HG03521 (cell line): ENCODE measurements around the gene NCK2.

Experiments
- ATAC-seq: cut with Tn5 transposase; IDR thresholded peaks from one replicate; pipeline ENCODE4 v1.9.1; 2021; ENCODE audit warnings: mild to moderate bottlenecking, moderate library complexity; ENCODE audit not compliant: unreplicated experiment

NCK2 gene

GRCh38 chr2:105808423-105809096, 63.8 kb downstream of the NCK2 start:
- ATAC-seq = no peak

GRCh38 chr2:105809097-105809473, 64.4 kb downstream of the NCK2 start:
- no peak for ATAC-seq

- ATAC-seq = no peak
Measured at GRCh38 chr2:105809723-105810122, 65.0 kb downstream of the NCK2 start.

GRCh38 chr2:105812180-105813044, 67.7 kb downstream of the NCK2 start:
- peak; percentile 91 for ATAC-seq

GRCh38 chr2:105813045-105813315, 68.3 kb downstream of the NCK2 start:
- ATAC-seq = no peak

GRCh38 chr2:105813405-105813804, 68.7 kb downstream of the NCK2 start:
- ATAC-seq = no peak

- ATAC-seq = no peak
Measured at GRCh38 chr2:105814291-105814940, 69.7 kb downstream of the NCK2 start.

GRCh38 chr2:105815401-105815800, 70.7 kb downstream of the NCK2 start:
- no peak for ATAC-seq

- ATAC-seq = no peak
Measured at GRCh38 chr2:105820151-105820550, 75.4 kb downstream of the NCK2 start.

GRCh38 chr2:105820691-105821090, 76.0 kb downstream of the NCK2 start:
- no peak for ATAC-seq

- ATAC-seq = no peak
Measured at GRCh38 chr2:105821428-105822125, 76.9 kb downstream of the NCK2 start.

GRCh38 chr2:105822186-105822585, 77.5 kb downstream of the NCK2 start:
- no peak for ATAC-seq

- ATAC-seq = no peak
Measured at GRCh38 chr2:105824446-105824845, 79.7 kb downstream of the NCK2 start.

GRCh38 chr2:105827351-105828096, 82.8 kb downstream of the NCK2 start:
- peak; percentile 54 for ATAC-seq

GRCh38 chr2:105828558-105828957, 83.8 kb downstream of the NCK2 start:
- no peak for ATAC-seq

GRCh38 chr2:105834931-105835330, 90.2 kb downstream of the NCK2 start:
- ATAC-seq = peak; percentile 73

GRCh38 chr2:105836341-105836740, 91.6 kb downstream of the NCK2 start:
- ATAC-seq = no peak

GRCh38 chr2:105836840-105837692, 92.4 kb downstream of the NCK2 start:
- no peak for ATAC-seq

- no peak for ATAC-seq
Measured at GRCh38 chr2:105839793-105840192, 95.1 kb downstream of the NCK2 start.

GRCh38 chr2:105840933-105841332, 96.2 kb downstream of the NCK2 start:
- no peak for ATAC-seq
